Measurements from ENCODE around the gene CBX1. TPM values are rescaled to one million over a fixed set of nuclear protein-coding genes. Genes with fewer than 3 reads are reported as not detected.
A peak's percentile ranks its signal among the peaks of the same experiment; 100 is the strongest.

The CBX1 gene
- total and polyA plus RNA-seq, 2 experiments from 2014 or later: 127 to 223 TPM

DNA sequence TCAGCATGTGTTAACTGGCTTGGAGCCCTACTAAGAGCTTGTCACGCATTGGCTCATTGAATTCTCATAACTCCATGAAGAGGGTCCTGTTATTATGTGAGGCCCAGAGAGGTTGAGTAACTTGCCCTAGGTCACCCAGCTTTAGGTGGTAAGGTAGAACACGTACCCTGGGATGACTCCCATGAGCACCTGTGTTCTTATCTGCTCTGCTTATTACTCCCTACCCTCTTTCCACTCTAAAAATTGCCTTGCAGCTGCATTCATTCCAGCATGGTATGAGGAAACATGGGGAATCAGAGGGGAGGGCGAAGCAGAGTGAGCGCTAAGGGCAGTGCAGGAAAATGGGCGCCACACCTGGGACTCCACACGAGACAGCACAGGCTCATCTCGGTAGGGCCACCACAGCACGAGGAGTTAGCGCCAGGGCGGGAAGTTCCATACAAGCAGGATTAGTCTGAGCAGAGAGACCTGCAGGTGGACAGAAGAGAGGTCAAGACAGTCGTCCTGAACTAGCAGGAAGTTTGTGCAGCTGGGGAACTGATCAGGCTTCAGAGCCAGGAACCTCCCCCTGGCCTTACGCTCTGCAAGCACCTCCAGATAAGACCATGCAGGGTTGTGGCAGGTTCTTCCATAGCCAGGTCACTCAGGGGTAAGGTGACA lies 73.8 kb downstream of the CBX1 start:
- H3K79me2 ChIP-seq (replicated peaks; ENCODE audit: insufficient read depth): no peaks in the 10 kb centered on the region
- Mint-ChIP-seq H3K9me3 (no peaks in the 10 kb centered on the region), H3K27ac (no peak overlapping the region), H3K27me3 (ENCODE audit: insufficient read depth, low read depth, poor library complexity) (peaks cover 38% of the 10 kb centered on the region), H3K4me1 (peaks cover 25% of the 10 kb centered on the region), H3K4me3 (no peak overlapping the region; the same call in 2 of the 3 replicates), H3K36me3 (ENCODE audit: low read depth) (no peaks in the 10 kb centered on the region)
- DNase-seq (ENCODE audit: low spot score) (no peak), ATAC-seq (no peak)
- no peak overlapping the region for H3K4me3 ChIP-seq
- H4K20me1 ChIP-seq (replicated peaks; ENCODE audit: insufficient read depth): no peaks in the 10 kb centered on the region
- no peaks in the 10 kb centered on the region for H3K36me3 ChIP-seq (ENCODE audit: insufficient read depth)
- H3K4me2 ChIP-seq: no peak overlapping the region
- no peak overlapping the region for H3K27ac ChIP-seq (ENCODE audit: low read depth)
- peaks cover 22% of the 10 kb centered on the region for H3K27me3 ChIP-seq (ENCODE audit: insufficient read depth)
- TF ChIP-seq STAT1 (IDR thresholded peaks at IDR 0.05; ENCODE audit: unreplicated experiment): no peak
- peaks cover 14% of the 10 kb centered on the region; the same call in 1 of the 2 replicates for H3F3A ChIP-seq (replicated peaks; ENCODE audit: low read depth)
- peaks cover 3% of the 10 kb centered on the region; the same call in 1 of the 2 replicates for H3K9me2 ChIP-seq (ENCODE audit: insufficient read depth)
- H2AFZ ChIP-seq: 0 out of 2 replicates have a peak overlapping the region, but pooled peaks have one; percentile 95
- peaks cover 21% of the 10 kb centered on the region for H3K4me1 ChIP-seq (ENCODE audit: insufficient read depth)

DNA sequence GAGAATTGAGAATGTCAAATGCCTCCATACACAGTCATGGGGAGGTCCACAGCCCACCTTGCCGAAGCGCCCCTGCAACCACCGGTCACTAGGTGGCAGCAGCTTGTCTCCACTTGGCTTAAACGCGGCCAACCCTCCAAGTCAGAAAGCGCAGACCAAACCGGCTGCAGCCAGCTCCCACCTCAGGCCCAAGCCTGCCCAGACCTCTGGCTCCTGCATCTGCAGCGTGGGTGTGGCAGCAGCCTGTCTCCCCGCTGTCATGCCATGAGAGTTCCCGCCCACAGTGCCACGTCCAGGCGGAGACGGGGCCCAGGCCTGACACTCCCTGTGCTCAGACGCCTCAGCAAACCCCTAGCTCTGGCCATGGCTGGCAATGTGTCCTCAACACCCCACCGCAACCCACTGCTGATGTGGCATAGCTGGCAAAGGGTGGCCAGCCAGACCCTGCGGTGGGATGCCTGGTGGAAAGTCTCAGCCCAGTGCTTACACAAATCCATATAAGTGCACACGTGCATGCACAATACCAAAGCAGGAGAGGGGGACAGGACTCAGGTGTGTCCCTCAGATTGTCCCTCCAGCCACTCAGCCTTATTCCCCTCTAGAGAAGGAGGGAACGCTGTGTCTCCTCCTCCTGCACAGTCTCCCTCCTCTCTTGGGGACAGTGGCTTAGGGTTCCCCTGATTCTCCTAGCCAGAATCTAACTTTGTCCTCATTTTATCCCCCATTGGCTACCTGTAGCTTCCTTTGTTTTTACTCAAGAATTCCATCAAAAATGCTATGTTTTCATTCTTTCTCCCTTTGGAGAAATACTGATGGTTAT lies 74.6 kb downstream of the CBX1 start:
- H3K4me3 Mint-ChIP-seq: peak overlapping the region; percentile 28; the same call in 1 of the 3 replicates
- Histone ChIP-seq H3K27ac (ENCODE audit: low read depth) (no peak overlapping the region; the same call in 1 of the 2 replicates), H3K36me3 (ENCODE audit: insufficient read depth) (no peaks in the 10 kb centered on the region), H3K79me2 (replicated peaks; ENCODE audit: insufficient read depth) (no peaks in the 10 kb centered on the region), H3K4me3 (no peak overlapping the region), H2AFZ (peak overlapping the region; percentile 95), H4K20me1 (replicated peaks; ENCODE audit: insufficient read depth) (no peaks in the 10 kb centered on the region), H3K4me1 (ENCODE audit: insufficient read depth) (peaks cover 21% of the 10 kb centered on the region), H3K9me2 (ENCODE audit: insufficient read depth) (no peaks in the 10 kb centered on the region), H3F3A (replicated peaks; ENCODE audit: low read depth) (peaks cover 14% of the 10 kb centered on the region; the same call in 1 of the 2 replicates), H3K4me2 (0 out of 2 replicates have a peak overlapping the region, but pooled peaks have one; percentile 68), H3K27me3 (ENCODE audit: insufficient read depth) (peaks cover 22% of the 10 kb centered on the region)
- no peaks in the 10 kb centered on the region for H3K36me3 Mint-ChIP-seq (ENCODE audit: low read depth)
- H3K27me3 Mint-ChIP-seq (ENCODE audit: insufficient read depth, low read depth, poor library complexity): peaks cover 37% of the 10 kb centered on the region
- H3K4me1 Mint-ChIP-seq: peaks cover 25% of the 10 kb centered on the region
- H3K27ac Mint-ChIP-seq: no peak overlapping the region
- peak; percentile 44 for ATAC-seq
- TF ChIP-seq ZNF331 (CRISPR knock-in tag; IDR thresholded peaks at IDR 0.05; ENCODE audit: low read depth): no peak
- TF ChIP-seq, protein P1, sequence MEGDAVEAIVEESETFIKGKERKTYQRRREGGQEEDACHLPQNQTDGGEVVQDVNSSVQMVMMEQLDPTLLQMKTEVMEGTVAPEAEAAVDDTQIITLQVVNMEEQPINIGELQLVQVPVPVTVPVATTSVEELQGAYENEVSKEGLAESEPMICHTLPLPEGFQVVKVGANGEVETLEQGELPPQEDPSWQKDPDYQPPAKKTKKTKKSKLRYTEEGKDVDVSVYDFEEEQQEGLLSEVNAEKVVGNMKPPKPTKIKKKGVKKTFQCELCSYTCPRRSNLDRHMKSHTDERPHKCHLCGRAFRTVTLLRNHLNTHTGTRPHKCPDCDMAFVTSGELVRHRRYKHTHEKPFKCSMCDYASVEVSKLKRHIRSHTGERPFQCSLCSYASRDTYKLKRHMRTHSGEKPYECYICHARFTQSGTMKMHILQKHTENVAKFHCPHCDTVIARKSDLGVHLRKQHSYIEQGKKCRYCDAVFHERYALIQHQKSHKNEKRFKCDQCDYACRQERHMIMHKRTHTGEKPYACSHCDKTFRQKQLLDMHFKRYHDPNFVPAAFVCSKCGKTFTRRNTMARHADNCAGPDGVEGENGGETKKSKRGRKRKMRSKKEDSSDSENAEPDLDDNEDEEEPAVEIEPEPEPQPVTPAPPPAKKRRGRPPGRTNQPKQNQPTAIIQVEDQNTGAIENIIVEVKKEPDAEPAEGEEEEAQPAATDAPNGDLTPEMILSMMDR (conservative IDR thresholded peaks at IDR 0.05; ENCODE audit: low read depth in 2 of 2): peak; percentile 79 to 95
- no peaks in the 10 kb centered on the region for H3K9me3 Mint-ChIP-seq
- DNase-seq (ENCODE audit: low spot score): peak; percentile 96

DNA sequence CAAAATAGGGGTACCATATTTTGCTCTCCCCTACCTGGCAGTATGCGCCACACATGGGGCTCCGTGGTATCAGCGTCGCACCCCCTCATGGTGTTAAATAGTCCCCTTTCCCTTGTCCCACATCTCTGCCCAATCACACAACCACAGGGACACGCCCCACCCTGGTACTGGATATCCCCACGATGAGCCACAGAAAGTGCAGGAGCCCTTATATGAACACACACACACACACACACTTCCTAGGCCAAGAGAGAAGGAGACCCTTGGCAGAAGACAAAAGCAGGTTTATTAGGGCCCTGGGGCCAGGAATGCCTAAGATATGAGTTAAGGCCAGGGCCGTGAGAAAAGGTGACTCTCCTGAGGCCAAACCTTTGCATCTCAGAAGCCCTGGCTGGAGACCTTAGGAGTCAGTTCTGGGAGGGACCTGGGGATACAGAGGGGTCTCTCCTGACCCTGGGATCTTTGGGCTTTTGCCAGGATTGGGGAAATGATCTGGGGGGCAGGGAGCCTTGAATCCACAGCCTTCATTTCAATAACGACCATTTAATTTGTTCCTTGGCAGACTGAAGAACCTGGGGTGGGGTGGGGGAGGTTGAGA lies 75.3 kb downstream of the CBX1 start:
- Histone ChIP-seq H3F3A (replicated peaks; ENCODE audit: low read depth) (peaks cover 14% of the 10 kb centered on the region; the same call in 1 of the 2 replicates), H3K36me3 (ENCODE audit: insufficient read depth) (no peaks in the 10 kb centered on the region), H2AFZ (no peak overlapping the region; the same call in 1 of the 2 replicates), H3K27me3 (ENCODE audit: insufficient read depth) (peaks cover 22% of the 10 kb centered on the region), H3K4me1 (ENCODE audit: insufficient read depth) (peaks cover 21% of the 10 kb centered on the region), H3K4me3 (peak overlapping the region; percentile 83), H3K4me2 (peak overlapping the region; percentile 95), H3K9me2 (ENCODE audit: insufficient read depth) (no peaks in the 10 kb centered on the region), H3K27ac (ENCODE audit: low read depth) (no peak overlapping the region), H3K79me2 (replicated peaks; ENCODE audit: insufficient read depth) (no peaks in the 10 kb centered on the region), H4K20me1 (replicated peaks; ENCODE audit: insufficient read depth) (no peaks in the 10 kb centered on the region)
- Mint-ChIP-seq H3K27ac (no peak overlapping the region), H3K36me3 (ENCODE audit: low read depth) (no peaks in the 10 kb centered on the region), H3K4me1 (peaks cover 25% of the 10 kb centered on the region), H3K9me3 (no peaks in the 10 kb centered on the region), H3K27me3 (ENCODE audit: insufficient read depth, low read depth, poor library complexity) (peaks cover 34% of the 10 kb centered on the region), H3K4me3 (peak overlapping the region; percentile 76)
- peak; percentile 26 for DNase-seq (ENCODE audit: low spot score)
- ATAC-seq: no peak
- TF ChIP-seq ZNF331 (CRISPR knock-in tag; IDR thresholded peaks at IDR 0.05; ENCODE audit: low read depth) (no peak), POLR2AphosphoS5 (IDR thresholded peaks at IDR 0.05; ENCODE audit: low read depth) (no peak)
- TF ChIP-seq, protein P2, sequence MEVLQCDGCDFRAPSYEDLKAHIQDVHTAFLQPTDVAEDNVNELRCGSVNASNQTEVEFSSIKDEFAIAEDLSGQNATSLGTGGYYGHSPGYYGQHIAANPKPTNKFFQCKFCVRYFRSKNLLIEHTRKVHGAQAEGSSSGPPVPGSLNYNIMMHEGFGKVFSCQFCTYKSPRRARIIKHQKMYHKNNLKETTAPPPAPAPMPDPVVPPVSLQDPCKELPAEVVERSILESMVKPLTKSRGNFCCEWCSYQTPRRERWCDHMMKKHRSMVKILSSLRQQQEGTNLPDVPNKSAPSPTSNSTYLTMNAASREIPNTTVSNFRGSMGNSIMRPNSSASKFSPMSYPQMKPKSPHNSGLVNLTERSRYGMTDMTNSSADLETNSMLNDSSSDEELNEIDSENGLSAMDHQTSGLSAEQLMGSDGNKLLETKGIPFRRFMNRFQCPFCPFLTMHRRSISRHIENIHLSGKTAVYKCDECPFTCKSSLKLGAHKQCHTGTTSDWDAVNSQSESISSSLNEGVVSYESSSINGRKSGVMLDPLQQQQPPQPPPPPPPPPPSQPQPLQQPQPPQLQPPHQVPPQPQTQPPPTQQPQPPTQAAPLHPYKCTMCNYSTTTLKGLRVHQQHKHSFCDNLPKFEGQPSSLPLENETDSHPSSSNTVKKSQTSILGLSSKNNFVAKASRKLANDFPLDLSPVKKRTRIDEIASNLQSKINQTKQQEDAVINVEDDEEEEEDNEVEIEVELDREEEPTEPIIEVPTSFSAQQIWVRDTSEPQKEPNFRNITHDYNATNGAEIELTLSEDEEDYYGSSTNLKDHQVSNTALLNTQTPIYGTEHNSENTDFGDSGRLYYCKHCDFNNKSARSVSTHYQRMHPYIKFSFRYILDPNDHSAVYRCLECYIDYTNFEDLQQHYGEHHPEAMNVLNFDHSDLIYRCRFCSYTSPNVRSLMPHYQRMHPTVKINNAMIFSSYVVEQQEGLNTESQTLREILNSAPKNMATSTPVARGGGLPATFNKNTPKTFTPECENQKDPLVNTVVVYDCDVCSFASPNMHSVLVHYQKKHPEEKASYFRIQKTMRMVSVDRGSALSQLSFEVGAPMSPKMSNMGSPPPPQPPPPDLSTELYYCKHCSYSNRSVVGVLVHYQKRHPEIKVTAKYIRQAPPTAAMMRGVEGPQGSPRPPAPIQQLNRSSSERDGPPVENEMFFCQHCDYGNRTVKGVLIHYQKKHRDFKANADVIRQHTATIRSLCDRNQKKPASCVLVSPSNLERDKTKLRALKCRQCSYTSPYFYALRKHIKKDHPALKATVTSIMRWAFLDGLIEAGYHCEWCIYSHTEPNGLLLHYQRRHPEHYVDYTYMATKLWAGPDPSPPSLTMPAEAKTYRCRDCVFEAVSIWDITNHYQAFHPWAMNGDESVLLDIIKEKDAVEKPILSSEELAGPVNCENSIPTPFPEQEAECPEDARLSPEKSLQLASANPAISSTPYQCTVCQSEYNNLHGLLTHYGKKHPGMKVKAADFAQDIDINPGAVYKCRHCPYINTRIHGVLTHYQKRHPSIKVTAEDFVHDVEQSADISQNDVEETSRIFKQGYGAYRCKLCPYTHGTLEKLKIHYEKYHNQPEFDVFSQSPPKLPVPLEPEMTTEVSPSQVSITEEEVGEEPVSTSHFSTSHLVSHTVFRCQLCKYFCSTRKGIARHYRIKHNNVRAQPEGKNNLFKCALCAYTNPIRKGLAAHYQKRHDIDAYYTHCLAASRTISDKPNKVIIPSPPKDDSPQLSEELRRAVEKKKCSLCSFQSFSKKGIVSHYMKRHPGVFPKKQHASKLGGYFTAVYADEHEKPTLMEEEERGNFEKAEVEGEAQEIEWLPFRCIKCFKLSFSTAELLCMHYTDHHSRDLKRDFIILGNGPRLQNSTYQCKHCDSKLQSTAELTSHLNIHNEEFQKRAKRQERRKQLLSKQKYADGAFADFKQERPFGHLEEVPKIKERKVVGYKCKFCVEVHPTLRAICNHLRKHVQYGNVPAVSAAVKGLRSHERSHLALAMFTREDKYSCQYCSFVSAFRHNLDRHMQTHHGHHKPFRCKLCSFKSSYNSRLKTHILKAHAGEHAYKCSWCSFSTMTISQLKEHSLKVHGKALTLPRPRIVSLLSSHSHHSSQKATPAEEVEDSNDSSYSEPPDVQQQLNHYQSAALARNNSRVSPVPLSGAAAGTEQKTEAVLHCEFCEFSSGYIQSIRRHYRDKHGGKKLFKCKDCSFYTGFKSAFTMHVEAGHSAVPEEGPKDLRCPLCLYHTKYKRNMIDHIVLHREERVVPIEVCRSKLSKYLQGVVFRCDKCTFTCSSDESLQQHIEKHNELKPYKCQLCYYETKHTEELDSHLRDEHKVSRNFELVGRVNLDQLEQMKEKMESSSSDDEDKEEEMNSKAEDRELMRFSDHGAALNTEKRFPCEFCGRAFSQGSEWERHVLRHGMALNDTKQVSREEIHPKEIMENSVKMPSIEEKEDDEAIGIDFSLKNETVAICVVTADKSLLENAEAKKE (CRISPR knock-in tag; IDR thresholded peaks at IDR 0.05): no peak

All from GM23338 (cell line).